ENCODE data around the gene TUBB6. TPM values are rescaled to one million over a fixed set of nuclear protein-coding genes. Genes with fewer than 3 reads are reported as not detected.

TUBB6 gene
- total RNA-seq, 2 donors from 2014 or later, result 7.8 to 41.6 TPM

- H3K4me1 ChIP-seq, result peaks cover 4% of the 10 kb centered on the region
These were observed 20.2 kb upstream of the TUBB6 start for GRCh38 chr18:12287684-12288402.

DNA sequence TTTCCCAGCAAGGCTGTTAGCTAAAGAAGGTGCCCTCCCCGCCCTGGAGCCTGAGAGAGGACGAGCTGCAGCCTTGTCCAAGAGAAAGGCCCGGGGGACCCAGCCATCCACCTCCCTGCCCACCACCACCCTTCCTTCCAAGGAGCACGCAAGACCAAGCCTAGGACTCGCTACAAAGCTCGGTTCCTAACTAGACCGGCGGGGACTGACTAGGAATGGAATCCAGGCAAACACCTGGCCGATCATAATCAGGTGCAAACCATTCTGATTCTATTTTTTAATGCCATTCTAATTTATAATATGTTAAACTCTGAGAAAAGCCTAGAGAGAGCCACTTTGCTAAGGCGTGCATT is 19.7 kb upstream of the TUBB6 start:
- Histone ChIP-seq H3K27me3 (peaks cover 19% of the 10 kb centered on the region), H3K4me1 (peaks cover 4% of the 10 kb centered on the region), H3K9me3 (no peaks in the 10 kb centered on the region), H3K27ac (no peak overlapping the region), H3K4me3 (peak overlapping the region; percentile 24), H3K36me3 (no peaks in the 10 kb centered on the region), H3K9ac (ENCODE audit: low read depth in 2 of 2, low read length in 2 of 2) (no peak overlapping the region)
- intact Hi-C loops (cut with DNase I), result no loop called here
- no peak for DNase-seq
- TF ChIP-seq, protein P1, sequence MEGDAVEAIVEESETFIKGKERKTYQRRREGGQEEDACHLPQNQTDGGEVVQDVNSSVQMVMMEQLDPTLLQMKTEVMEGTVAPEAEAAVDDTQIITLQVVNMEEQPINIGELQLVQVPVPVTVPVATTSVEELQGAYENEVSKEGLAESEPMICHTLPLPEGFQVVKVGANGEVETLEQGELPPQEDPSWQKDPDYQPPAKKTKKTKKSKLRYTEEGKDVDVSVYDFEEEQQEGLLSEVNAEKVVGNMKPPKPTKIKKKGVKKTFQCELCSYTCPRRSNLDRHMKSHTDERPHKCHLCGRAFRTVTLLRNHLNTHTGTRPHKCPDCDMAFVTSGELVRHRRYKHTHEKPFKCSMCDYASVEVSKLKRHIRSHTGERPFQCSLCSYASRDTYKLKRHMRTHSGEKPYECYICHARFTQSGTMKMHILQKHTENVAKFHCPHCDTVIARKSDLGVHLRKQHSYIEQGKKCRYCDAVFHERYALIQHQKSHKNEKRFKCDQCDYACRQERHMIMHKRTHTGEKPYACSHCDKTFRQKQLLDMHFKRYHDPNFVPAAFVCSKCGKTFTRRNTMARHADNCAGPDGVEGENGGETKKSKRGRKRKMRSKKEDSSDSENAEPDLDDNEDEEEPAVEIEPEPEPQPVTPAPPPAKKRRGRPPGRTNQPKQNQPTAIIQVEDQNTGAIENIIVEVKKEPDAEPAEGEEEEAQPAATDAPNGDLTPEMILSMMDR (IDR thresholded peaks at IDR 0.05), result no peak

More at GRCh38 chr18:12287684-12288402, 20.2 kb upstream of the TUBB6 start:
- Histone ChIP-seq H3K4me3 (peak overlapping the region; percentile 24), H3K27ac (peak overlapping the region; percentile 59), H3K36me3 (no peaks in the 10 kb centered on the region), H3K9me3 (no peaks in the 10 kb centered on the region), H3K9ac (ENCODE audit: low read depth in 2 of 2, low read length in 2 of 2) (peak overlapping the region in 1 of 2 donors; percentile 63), H3K27me3 (peaks cover 19% of the 10 kb centered on the region)
- TF ChIP-seq, protein P1 (IDR thresholded peaks at IDR 0.05), result no peak
- peak; percentile 63 for DNase-seq
- intact Hi-C loops (cut with DNase I), result no loop called here

DNA sequence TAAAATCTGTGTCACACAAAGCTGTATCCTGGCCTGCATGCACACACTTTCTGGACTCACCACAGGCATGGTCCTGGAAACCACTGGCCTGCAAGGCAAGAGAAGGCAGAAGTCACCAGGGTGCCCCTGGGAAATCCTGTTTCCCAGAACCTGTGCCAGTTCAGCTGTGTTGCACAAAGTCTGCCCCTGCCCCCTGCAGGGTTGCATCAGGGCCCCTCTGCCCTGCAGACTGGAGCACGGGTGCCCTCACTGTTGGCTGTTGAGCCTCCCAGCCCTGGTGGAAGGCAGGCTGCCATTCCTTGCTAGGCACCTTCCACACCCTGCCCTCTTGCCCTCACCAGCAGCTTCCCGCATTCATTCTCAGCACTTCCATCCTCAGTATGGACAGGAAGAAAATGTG is 18.0 kb upstream of the TUBB6 start:
- Histone ChIP-seq H3K9me3 (no peaks in the 10 kb centered on the region), H3K4me1 (peaks cover 4% of the 10 kb centered on the region), H3K27ac (no peak overlapping the region), H3K4me3 (no peak overlapping the region), H3K27me3 (peaks cover 19% of the 10 kb centered on the region), H3K9ac (ENCODE audit: low read depth in 2 of 2, low read length in 2 of 2) (no peak overlapping the region), H3K36me3 (no peaks in the 10 kb centered on the region)
- DNase-seq, result no peak
- TF ChIP-seq, protein P1 (IDR thresholded peaks at IDR 0.05), result no peak
- intact Hi-C loops (cut with DNase I), result no loop called here

DNA sequence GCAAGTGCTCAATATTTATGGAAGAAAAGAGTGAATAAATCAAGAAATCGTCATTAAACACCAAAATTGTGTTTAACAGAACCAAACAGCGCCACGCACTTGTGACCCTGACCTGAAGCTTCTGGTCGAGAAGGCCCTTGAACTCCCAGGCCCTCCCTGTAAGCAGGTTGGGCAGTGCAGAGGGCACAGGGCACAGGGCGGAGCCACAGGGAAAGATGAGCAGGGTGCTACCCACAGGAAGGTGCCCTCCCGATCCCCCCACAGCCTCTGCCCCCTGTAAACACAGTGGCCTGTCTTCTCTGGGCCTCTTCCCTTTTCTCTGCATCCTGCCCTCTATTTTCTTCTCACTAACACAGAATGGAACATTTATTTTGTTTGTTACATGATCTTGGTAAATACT is 16.9 kb upstream of the TUBB6 start:
- no peaks in the 10 kb centered on the region for H3K36me3 ChIP-seq
- H3K27me3 ChIP-seq, result peaks cover 17% of the 10 kb centered on the region
- DNase-seq, result no peak
- H3K9me3 ChIP-seq, result no peaks in the 10 kb centered on the region
- H3K9ac ChIP-seq (ENCODE audit: low read depth in 2 of 2, low read length in 2 of 2), result no peak overlapping the region
- H3K4me3 ChIP-seq, result no peak overlapping the region
- intact Hi-C loops (cut with DNase I), result no loop called here
- TF ChIP-seq, protein P1 (IDR thresholded peaks at IDR 0.05), result no peak
- H3K4me1 ChIP-seq, result peaks cover 4% of the 10 kb centered on the region
- H3K27ac ChIP-seq, result no peak overlapping the region

DNA sequence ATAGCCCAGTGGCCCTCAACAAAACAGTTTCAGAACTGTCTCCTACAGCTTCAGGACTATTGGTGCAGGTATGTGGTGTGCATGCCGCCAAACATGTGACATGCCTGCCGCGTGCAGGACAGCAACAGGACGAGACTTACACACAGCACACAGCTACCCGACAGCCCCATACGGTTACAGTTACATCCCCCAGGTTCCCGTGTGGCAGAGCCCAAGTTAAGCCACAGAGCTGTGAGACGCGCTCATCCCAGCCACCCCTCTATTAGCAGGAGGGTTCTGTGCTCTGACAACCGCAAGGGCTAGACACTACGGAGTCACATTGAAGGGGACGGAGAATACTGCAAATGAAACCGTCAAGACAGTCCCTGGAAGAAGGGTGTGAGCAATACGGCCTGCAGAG is 16.4 kb upstream of the TUBB6 start:
- Histone ChIP-seq H3K4me1 (peaks cover 4% of the 10 kb centered on the region), H3K36me3 (no peaks in the 10 kb centered on the region), H3K4me3 (no peak overlapping the region), H3K9me3 (no peaks in the 10 kb centered on the region), H3K27me3 (peaks cover 16% of the 10 kb centered on the region), H3K27ac (no peak overlapping the region), H3K9ac (ENCODE audit: low read depth in 2 of 2, low read length in 2 of 2) (no peak overlapping the region)
- intact Hi-C loops (cut with DNase I), result no loop called here
- TF ChIP-seq, protein P1 (IDR thresholded peaks at IDR 0.05), result no peak
- DNase-seq, result no peak

Data from colonic mucosa (tissue), 4 donors.